Tibial nerve (tissue), 4 donors: Measurements from ENCODE around the gene APOL1. TPM values are rescaled to one million over a fixed set of nuclear protein-coding genes. Genes with fewer than 3 reads are reported as not detected.

Experiments used
- DNase-seq, 2 donors: peaks; one replicate each; pipeline ENCODE4 v3.0.0-alpha.2; 2019; ENCODE audit warnings: low spot score in 2 of 2
- H3K27ac ChIP-seq, 4 donors: fragments of 200-600 bp; sonication (generic) in 3 of 4; one replicate each; pipeline ENCODE4 v1.5.1; 2017 to 2019; ENCODE audit warnings: mild to moderate bottlenecking in 1 of 4
- H3K27me3 ChIP-seq, 2 donors: fragments of 200-600 bp; sonication (generic) in 1 of 2; one replicate each; pipeline versions ENCODE4 v1.5.1 to v1.6.0; 2017 to 2019
- H3K36me3 ChIP-seq, 3 donors: fragments of 200-600 bp; sonication (generic); one replicate each; pipeline ENCODE4 v1.5.1; 2018 to 2019
- H3K4me1 ChIP-seq, 4 donors: fragments of 200-600 bp; sonication (generic) in 3 of 4; one replicate each; pipeline ENCODE4 v1.5.1; 2017 to 2019
- H3K4me3 ChIP-seq, 4 donors: fragments of 200-600 bp; sonication (generic) in 3 of 4; one replicate each; pipeline ENCODE4 v1.5.1; 2017 to 2019; ENCODE audit warnings: mild to moderate bottlenecking in 1 of 4, moderate library complexity in 1 of 4
- H3K9me3 ChIP-seq, 4 donors: fragments of 200-600 bp; sonication (generic) in 3 of 4; one replicate each; pipeline ENCODE4 v1.5.1; 2017 to 2019
- EP300 ChIP-seq, 2 donors: sonication (generic); formaldehyde crosslinking; IDR thresholded peaks; one replicate each; pipeline ENCODE4 v1.6.1; 2017; ENCODE audit warnings: antibody characterized with exemption in 2 of 2, mild to moderate bottlenecking in 1 of 2
- POLR2A ChIP-seq, 2 donors: fragments of 450-650 bp; IDR thresholded peaks; one replicate each; pipeline ENCODE4 v1.6.1; 2017; ENCODE audit warnings: antibody characterized with exemption in 2 of 2, mild to moderate bottlenecking in 2 of 2, moderate library complexity in 2 of 2
- WGBS, 2 donors: methylation state at CpG; one replicate each; pipeline ENCODE4 v1.1.5; 2018; 5-methylcytosine and 5-hydroxymethylcytosine counted together
- small RNA-seq: library from RNA; depleted of rRNA; stranded (forward); fragments of <200 nt; gene quantifications from one replicate; pipeline ENCODE3, GENCODE V24; 2016
- total RNA-seq, 4 donors: library from RNA; depleted of rRNA; stranded (reverse); fragments of >200 nt; gene quantifications; one replicate each; pipeline ENCODE4 v1.1.0, GENCODE V29; 2016
- TF ChIP-seq, protein P1 (sequence below), 5 experiments: fragments of 200-600 bp in 3 of 5; fragments of 450-650 bp in 2 of 5; sonication (generic) in 3 of 5; IDR thresholded peaks; one replicate each; pipeline ENCODE4 v1.5.1; 2016 to 2019; ENCODE audit warnings: antibody characterized with exemption in 5 of 5, mild to moderate bottlenecking in 3 of 5, moderate library complexity in 2 of 5

APOL1 gene
- total RNA-seq, 4 donors from 2014 or later, result 8.3 to 16.8 (median 10.1) TPM

DNA sequence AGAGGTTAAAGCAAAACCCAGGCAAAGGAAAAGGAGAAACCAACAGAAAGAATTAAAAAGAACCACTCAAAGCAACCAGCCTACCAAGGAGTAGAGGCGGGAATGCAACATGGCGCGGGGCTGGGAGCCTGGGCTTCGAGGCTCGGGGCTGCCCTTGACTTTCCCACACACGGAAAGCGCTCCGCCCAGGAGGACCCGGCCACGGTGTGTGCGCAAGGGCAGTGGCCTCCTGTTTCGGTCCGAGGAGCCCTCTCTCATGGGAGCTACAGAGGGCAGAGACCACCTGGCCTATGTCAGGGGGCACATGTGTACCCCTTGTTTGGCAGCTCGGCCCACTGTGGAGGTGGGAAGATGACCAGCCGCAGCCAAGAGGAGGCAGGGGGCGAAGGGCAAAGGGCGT is 55.9 kb downstream of the APOL1 start:
- no peak overlapping the region for H3K27ac ChIP-seq
- peaks cover 12 to 100% (median 71%) of the 10 kb centered on the region in 3 donors for H3K36me3 ChIP-seq
- 81 to 87% methylated on average over 17 of the region's 17 CpGs for WGBS, 2 donors

GRCh38 chr22:36311386-36312085 is 58.6 kb downstream of the APOL1 start:
- H3K9me3 ChIP-seq, result no peaks in the 10 kb centered on the region
- DNase-seq, result no peak
- WGBS, 2 donors, result 78 to 85% methylated on average over 14 to 18 of the region's 18 CpGs
- H3K36me3 ChIP-seq, result peaks cover 9 to 98% (median 60%) of the 10 kb centered on the region in 3 donors
- no peak overlapping the region for H3K4me3 ChIP-seq
- TF ChIP-seq EP300 (IDR thresholded peaks at IDR 0.05) (no peak), POLR2A (IDR thresholded peaks at IDR 0.05) (no peak)
- TF ChIP-seq, protein P1, sequence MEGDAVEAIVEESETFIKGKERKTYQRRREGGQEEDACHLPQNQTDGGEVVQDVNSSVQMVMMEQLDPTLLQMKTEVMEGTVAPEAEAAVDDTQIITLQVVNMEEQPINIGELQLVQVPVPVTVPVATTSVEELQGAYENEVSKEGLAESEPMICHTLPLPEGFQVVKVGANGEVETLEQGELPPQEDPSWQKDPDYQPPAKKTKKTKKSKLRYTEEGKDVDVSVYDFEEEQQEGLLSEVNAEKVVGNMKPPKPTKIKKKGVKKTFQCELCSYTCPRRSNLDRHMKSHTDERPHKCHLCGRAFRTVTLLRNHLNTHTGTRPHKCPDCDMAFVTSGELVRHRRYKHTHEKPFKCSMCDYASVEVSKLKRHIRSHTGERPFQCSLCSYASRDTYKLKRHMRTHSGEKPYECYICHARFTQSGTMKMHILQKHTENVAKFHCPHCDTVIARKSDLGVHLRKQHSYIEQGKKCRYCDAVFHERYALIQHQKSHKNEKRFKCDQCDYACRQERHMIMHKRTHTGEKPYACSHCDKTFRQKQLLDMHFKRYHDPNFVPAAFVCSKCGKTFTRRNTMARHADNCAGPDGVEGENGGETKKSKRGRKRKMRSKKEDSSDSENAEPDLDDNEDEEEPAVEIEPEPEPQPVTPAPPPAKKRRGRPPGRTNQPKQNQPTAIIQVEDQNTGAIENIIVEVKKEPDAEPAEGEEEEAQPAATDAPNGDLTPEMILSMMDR (IDR thresholded peaks at IDR 0.05), result no peak
- no peaks in the 10 kb centered on the region for H3K4me1 ChIP-seq
- no peaks in the 10 kb centered on the region for H3K27me3 ChIP-seq
- no peak overlapping the region for H3K27ac ChIP-seq

More for the DNA sequence above, 55.9 kb downstream of the APOL1 start:
- no peak overlapping the region for H3K4me3 ChIP-seq
- no peaks in the 10 kb centered on the region for H3K4me1 ChIP-seq
- no peaks in the 10 kb centered on the region for H3K27me3 ChIP-seq
- no peaks in the 10 kb centered on the region for H3K9me3 ChIP-seq
- TF ChIP-seq EP300 (IDR thresholded peaks at IDR 0.05) (no peak), POLR2A (IDR thresholded peaks at IDR 0.05) (no peak)
- TF ChIP-seq, protein P1 (IDR thresholded peaks at IDR 0.05), result no peak
- DNase-seq, result no peak

- WGBS, 2 donors, result 69 to 75% methylated on average over 7 of the region's 7 CpGs
- no peak for TF ChIP-seq EP300 (IDR thresholded peaks at IDR 0.05)
- H3K27me3 ChIP-seq, result no peaks in the 10 kb centered on the region
- H3K9me3 ChIP-seq, result no peaks in the 10 kb centered on the region
- H3K36me3 ChIP-seq, result peaks cover 19 to 98% (median 66%) of the 10 kb centered on the region in 3 donors
- no peak overlapping the region for H3K27ac ChIP-seq
- no peaks in the 10 kb centered on the region for H3K4me1 ChIP-seq
- DNase-seq, result no peak
- H3K4me3 ChIP-seq, result no peak overlapping the region
Observed at GRCh38 chr22:36315325-36315724, 62.4 kb downstream of the APOL1 start.

DNA sequence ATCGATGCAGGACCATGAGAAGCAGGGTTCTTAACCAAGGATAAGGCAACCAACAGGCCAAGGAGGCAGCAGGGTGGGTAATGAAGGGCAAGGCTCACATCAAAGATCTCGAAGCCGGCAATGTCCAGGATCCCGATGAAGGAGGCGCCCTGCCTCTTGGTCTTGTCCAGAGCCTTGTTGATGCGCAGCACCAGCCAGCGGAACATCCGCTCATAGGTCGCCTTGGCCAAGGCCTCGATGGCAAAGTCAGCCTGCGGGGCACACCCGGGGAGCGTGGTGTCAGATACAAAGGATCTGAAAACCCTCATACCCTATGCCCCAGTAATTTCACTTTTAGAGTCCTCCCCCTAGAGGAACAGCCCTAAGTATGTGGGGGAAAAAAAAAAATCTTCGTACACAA is 63.5 kb downstream of the APOL1 start:
- no peak for DNase-seq
- TF ChIP-seq, protein P1 (IDR thresholded peaks at IDR 0.05), result no peak
- no peak for TF ChIP-seq POLR2A (IDR thresholded peaks at IDR 0.05)
- no peak for TF ChIP-seq EP300 (IDR thresholded peaks at IDR 0.05)
- H3K27ac ChIP-seq, result no peak overlapping the region
- no peaks in the 10 kb centered on the region for H3K4me1 ChIP-seq
- no peaks in the 10 kb centered on the region for H3K27me3 ChIP-seq
- peaks cover 13 to 98% (median 66%) of the 10 kb centered on the region in 3 donors for H3K36me3 ChIP-seq
- 93 to 95% methylated on average over 14 of the region's 14 CpGs for WGBS, 2 donors
- H3K4me3 ChIP-seq, result no peak overlapping the region
- no peaks in the 10 kb centered on the region for H3K9me3 ChIP-seq

Small RNAs within 50 kb of the gene (small RNA-seq; reads per million reads assigned to genes)
- gene MIR6819, result not detected

Other genes with a start within 250 kb of the APOL1 start
- 10 to 100 TPM; 50.2 to 75.6 (median 71.4) TPM for gene RBFOX2, start 224.3 kb upstream of the APOL1 start, total RNA-seq
- gene APOL3, start 92.4 kb upstream of the APOL1 start, total RNA-seq, result 100 to 1,000 TPM in 1 of 4 donors, 10 to 100 TPM in 3; 60.9 to 149 (median 91.1) TPM
- 10 to 100 TPM in 2 of 4 donors, 1 to 10 TPM in 2; 1.2 to 57.6 (median 11.2) TPM for gene APOL4, start 51.3 kb upstream of the APOL1 start, total RNA-seq
- gene APOL2, start 13.6 kb upstream of the APOL1 start, total RNA-seq, result 100 to 1,000 TPM in 1 of 4 donors, 10 to 100 TPM in 3; 76.9 to 112 (median 79.4) TPM
- 100 to 1,000 TPM; 361 to 406 (median 386) TPM for gene MYH9, start 134.8 kb downstream of the APOL1 start, total RNA-seq
- 10 to 100 TPM; 50.4 to 83.5 (median 68.0) TPM for gene TXN2, start 228.5 kb downstream of the APOL1 start, total RNA-seq